ENCODE measurements around the gene PNMA3.

- TF ChIP-seq CTCF (conservative IDR thresholded peaks at IDR 0.05), result no peak
- TF ChIP-seq EZH2 (IDR thresholded peaks at IDR 0.05; ENCODE audit: low read depth), result no peak
Observed at GRCh38 chrX:153074262-153074899, 18.1 kb downstream of the PNMA3 start.

All from PC-9 (cell line).